HG02623 (cell line): Measurements from ENCODE around the gene LIMCH1.

Source experiments
- ATAC-seq: cut with Tn5 transposase; IDR thresholded peaks from one replicate; pipeline ENCODE4 v1.9.1; 2021; ENCODE audit warnings: moderate library complexity; ENCODE audit not compliant: unreplicated experiment

The LIMCH1 gene

GRCh38 chr4:41559940-41560516 is 22.1 kb downstream of the LIMCH1 start:
- ATAC-seq = no peak

GRCh38 chr4:41561244-41561643 is 23.3 kb downstream of the LIMCH1 start:
- no peak for ATAC-seq

GRCh38 chr4:41567186-41567585 is 29.2 kb downstream of the LIMCH1 start:
- no peak for ATAC-seq

GRCh38 chr4:41568363-41568762 is 30.4 kb downstream of the LIMCH1 start:
- no peak for ATAC-seq

GRCh38 chr4:41569961-41570360 is 32.0 kb downstream of the LIMCH1 start:
- no peak for ATAC-seq

- ATAC-seq = no peak
Observed at GRCh38 chr4:41571422-41571821, 33.5 kb downstream of the LIMCH1 start.

- ATAC-seq = no peak
Observed at GRCh38 chr4:41572516-41572915, 34.6 kb downstream of the LIMCH1 start.

- no peak for ATAC-seq
Observed at GRCh38 chr4:41572956-41573355, 35.0 kb downstream of the LIMCH1 start.

GRCh38 chr4:41573502-41574001 is 35.6 kb downstream of the LIMCH1 start:
- ATAC-seq = no peak

GRCh38 chr4:41575207-41575606 is 37.2 kb downstream of the LIMCH1 start:
- ATAC-seq = no peak

- no peak for ATAC-seq
Observed at GRCh38 chr4:41575665-41576064, 37.7 kb downstream of the LIMCH1 start.

- no peak for ATAC-seq
Observed at GRCh38 chr4:41579043-41579442, 41.1 kb downstream of the LIMCH1 start.

GRCh38 chr4:41579526-41579925 is 41.6 kb downstream of the LIMCH1 start:
- ATAC-seq = no peak

- no peak for ATAC-seq
Observed at GRCh38 chr4:41580007-41580406, 42.0 kb downstream of the LIMCH1 start.

GRCh38 chr4:41586675-41587225 is 48.8 kb downstream of the LIMCH1 start:
- no peak for ATAC-seq

GRCh38 chr4:41587286-41587685 is 49.3 kb downstream of the LIMCH1 start:
- no peak for ATAC-seq

GRCh38 chr4:41590591-41590990 is 52.6 kb downstream of the LIMCH1 start:
- ATAC-seq = no peak

GRCh38 chr4:41594432-41594831 is 56.5 kb downstream of the LIMCH1 start:
- ATAC-seq = no peak

GRCh38 chr4:41597494-41597893 is 59.5 kb downstream of the LIMCH1 start:
- ATAC-seq = no peak

GRCh38 chr4:41598580-41598979 is 60.6 kb downstream of the LIMCH1 start:
- no peak for ATAC-seq

- no peak for ATAC-seq
Observed at GRCh38 chr4:41599192-41599786, 61.3 kb downstream of the LIMCH1 start.

GRCh38 chr4:41600243-41600912 is 62.4 kb downstream of the LIMCH1 start:
- no peak for ATAC-seq
